K562 (cell line): ENCODE results near the gene C5AR2. TPM values are rescaled to one million over a fixed set of nuclear protein-coding genes. Genes with fewer than 3 reads are reported as not detected.

ENCODE experiments used
- ARNT ChIP-seq, 2 experiments: fragments of 450-650 bp; IDR thresholded peaks; 2 replicates each; pipeline ENCODE4 v1.6.1; 2016; ENCODE audit warnings: mild to moderate bottlenecking in 1 of 2
- DDX20 ChIP-seq: fragments of 450-650 bp; IDR thresholded peaks from 2 replicates; pipeline ENCODE4 v1.6.1; 2016; ENCODE audit warnings: missing genetic modification characterization, low read depth, mild to moderate bottlenecking, missing compliant biosample characterization, moderate library complexity
- FOXJ2 ChIP-seq: fragments of 200-800 bp; sonication (Bioruptor generic); IDR thresholded peaks from 2 replicates; pipeline ENCODE4 v1.6.1; 2016; ENCODE audit warnings: missing genetic modification characterization, missing compliant biosample characterization
- FOXK2 ChIP-seq, 2 experiments: fragments of 450-650 bp; IDR thresholded peaks in 1 of 2; conservative IDR thresholded peaks in 1 of 2; 2 replicates each; pipeline ENCODE4 v1.6.1; 2016; ENCODE audit warnings: low read depth in 2 of 2, mild to moderate bottlenecking in 1 of 2
- HDAC1 ChIP-seq, 2 experiments: fragments of 450-650 bp; IDR thresholded peaks; 2 replicates each; pipeline ENCODE4 v1.6.1; 2016 to 2017; ENCODE audit warnings: inconsistent platforms in 1 of 2, mild to moderate bottlenecking in 1 of 2, moderate library complexity in 1 of 2
- MCM5 ChIP-seq: fragments of 450-650 bp; IDR thresholded peaks from 2 replicates; pipeline ENCODE4 v1.6.1; 2016; ENCODE audit warnings: low read depth
- NFIX ChIP-seq: fragments of 250-450 bp; sonication (Bioruptor Pico); IDR thresholded peaks from 2 replicates; pipeline ENCODE4 v1.4.0; 2020; ENCODE audit warnings: low read depth, mild to moderate bottlenecking, moderate library complexity
- PHB2 ChIP-seq: fragments of 450-650 bp; IDR thresholded peaks from 2 replicates; pipeline ENCODE4 v1.6.1; 2017; ENCODE audit warnings: low read depth
- PURB ChIP-seq: sonication (generic); formaldehyde crosslinking; IDR thresholded peaks from 2 replicates; pipeline ENCODE4 v1.9.0; 2021; ENCODE audit warnings: low read depth, mild to moderate bottlenecking, missing genetic modification reagents
- RBM34 ChIP-seq: fragments of 200-400 bp; formaldehyde crosslinking; IDR thresholded peaks from 2 replicates; pipeline ENCODE4 v1.6.1; 2018; ENCODE audit warnings: low read length, borderline replicate concordance; ENCODE audit not compliant: insufficient read depth
- SMAD3 ChIP-seq: fragments of 450-650 bp; formaldehyde crosslinking; conservative IDR thresholded peaks from 2 replicates; pipeline ENCODE4 v1.4.0; 2020; ENCODE audit warnings: mild to moderate bottlenecking
- SMC3 ChIP-seq: conservative IDR thresholded peaks from 2 replicates; pipeline ENCODE4 v1.6.1; 2011; ENCODE audit warnings: low read depth, low read length, improper control_type of control experiment; ENCODE audit not compliant: insufficient read depth
- SUPT5H ChIP-seq: fragments of 450-650 bp; IDR thresholded peaks from 2 replicates; pipeline ENCODE4 v1.6.1; 2016
- TCF3 ChIP-seq: sonication (generic); formaldehyde crosslinking; IDR thresholded peaks from 2 replicates; pipeline ENCODE4 v1.4.0; 2020; ENCODE audit warnings: mild to moderate bottlenecking, missing genetic modification reagents
- THRAP3 ChIP-seq: fragments of 450-650 bp; IDR thresholded peaks from 2 replicates; pipeline ENCODE4 v1.6.1; 2016; ENCODE audit warnings: mild to moderate bottlenecking, inconsistent platforms, borderline replicate concordance
- ZNF263 ChIP-seq: sonication (generic); formaldehyde crosslinking; IDR thresholded peaks from 2 replicates; pipeline ENCODE4 v1.8.0; 2022; ENCODE audit warnings: mild to moderate bottlenecking, missing genetic modification reagents, borderline replicate concordance
- ZNF79 ChIP-seq: fragments of 250-450 bp; sonication (Bioruptor Pico); IDR thresholded peaks from 2 replicates; pipeline ENCODE4 v1.4.0; 2020; ENCODE audit warnings: low read depth, mild to moderate bottlenecking, moderate library complexity
- polyA plus RNA-seq, 8 experiments: library from polyadenylated mRNA; depleted of rRNA in 4 of 8; stranded (reverse) in 5 of 8; unstranded in 3 of 8; fragments of >200 nt; fragmentation: Nextera tagmentation in 2 of 8; fragmentation: Illumina TruSeq in 1 of 8; extraction: Ambion mirVana in 2 of 8; extraction: Trizol in 1 of 8; gene quantifications; 2 replicates each; pipeline versions ENCODE4 v1.2.1 to v1.2.3, GENCODE V29; 2011 to 2014; ENCODE audit warnings: inconsistent platforms in 1 of 8, missing spikeins in 1 of 8
- total RNA-seq, 7 experiments: library from RNA; depleted of rRNA in 6 of 7; stranded (reverse); fragments of >200 nt in 6 of 7; fragmentation: Illumina TruSeq in 2 of 7; extraction: Trizol in 2 of 7; gene quantifications; 2 replicates each; pipeline versions ENCODE4 v1.2.1 to v1.2.3, GENCODE V29; 2011 to 2021; ENCODE audit warnings: low replicate concordance in 1 of 7
- TF ChIP-seq, protein P1 (sequence below): IDR thresholded peaks from 2 replicates; pipeline ENCODE4 v1.6.1; 2014; ENCODE audit warnings: antibody characterized with exemption
- TF ChIP-seq, protein P2 (sequence below): fragments of 250-450 bp; sonication (Bioruptor Pico); IDR thresholded peaks from 2 replicates; pipeline ENCODE4 v1.8.0; 2022; ENCODE audit warnings: moderate library complexity, mild to moderate bottlenecking, inconsistent platforms
- TF ChIP-seq, protein P3 (sequence below): fragments of 250-450 bp; sonication (Bioruptor Pico); IDR thresholded peaks from 2 replicates; pipeline ENCODE4 v1.8.0; 2021; ENCODE audit warnings: moderate library complexity, mild to moderate bottlenecking, inconsistent platforms
- TF ChIP-seq, protein P4 (sequence below), 2 experiments: IDR thresholded peaks; 2 replicates each; pipeline ENCODE4 v1.6.1; 2011; ENCODE audit warnings: borderline replicate concordance in 1 of 2, control low read depth in 1 of 2, low read depth in 1 of 2, low read length in 1 of 2, mild to moderate bottlenecking in 1 of 2, mixed read lengths in 1 of 2, moderate library complexity in 1 of 2; ENCODE audit not compliant: insufficient read depth in 1 of 2, insufficient read length in 1 of 2, poor library complexity in 1 of 2, severe bottlenecking in 1 of 2; ENCODE audit errors: extremely low read depth in 1 of 2
- TF ChIP-seq, protein P5 (sequence below): sonication (generic); formaldehyde crosslinking; IDR thresholded peaks from 2 replicates; pipeline ENCODE4 v1.8.0; 2022; ENCODE audit warnings: mild to moderate bottlenecking, missing genetic modification reagents

C5AR2 gene
- total and polyA plus RNA-seq, 9 of the 15 experiments (the other 6 are each of a cell fraction or from before 2014, with no cell fraction given) = 0.01 to 1.1 (median 0.13) TPM

DNA sequence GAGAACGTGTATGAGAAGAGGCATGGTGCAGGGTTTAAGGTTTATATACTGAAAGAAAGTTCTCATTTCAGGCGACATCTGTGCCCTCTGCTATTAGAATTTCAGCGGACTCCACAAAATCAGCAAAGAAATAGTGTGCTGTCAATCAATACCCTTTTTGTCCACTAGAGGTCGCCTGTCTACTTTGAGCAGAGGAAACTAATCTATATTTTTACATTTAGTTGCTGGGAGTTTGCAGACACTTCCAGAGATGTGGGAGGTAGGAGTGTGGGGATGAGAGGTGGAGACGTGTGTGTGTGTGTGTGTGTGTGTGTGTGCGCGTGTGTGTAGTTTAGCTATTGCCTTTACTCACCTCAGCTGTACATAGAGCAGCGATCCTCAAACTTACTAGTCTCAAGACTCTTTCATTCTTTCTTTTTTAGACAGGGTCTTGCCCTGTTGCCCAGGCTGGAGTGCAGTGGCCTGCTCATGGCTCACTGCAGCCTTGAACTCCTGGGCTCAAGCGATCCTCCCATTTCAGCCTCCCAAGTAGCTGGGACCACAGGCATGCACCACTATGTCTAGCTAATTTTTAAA, 47.6 kb upstream of the C5AR2 start (continued):
- TF ChIP-seq, protein P1, sequence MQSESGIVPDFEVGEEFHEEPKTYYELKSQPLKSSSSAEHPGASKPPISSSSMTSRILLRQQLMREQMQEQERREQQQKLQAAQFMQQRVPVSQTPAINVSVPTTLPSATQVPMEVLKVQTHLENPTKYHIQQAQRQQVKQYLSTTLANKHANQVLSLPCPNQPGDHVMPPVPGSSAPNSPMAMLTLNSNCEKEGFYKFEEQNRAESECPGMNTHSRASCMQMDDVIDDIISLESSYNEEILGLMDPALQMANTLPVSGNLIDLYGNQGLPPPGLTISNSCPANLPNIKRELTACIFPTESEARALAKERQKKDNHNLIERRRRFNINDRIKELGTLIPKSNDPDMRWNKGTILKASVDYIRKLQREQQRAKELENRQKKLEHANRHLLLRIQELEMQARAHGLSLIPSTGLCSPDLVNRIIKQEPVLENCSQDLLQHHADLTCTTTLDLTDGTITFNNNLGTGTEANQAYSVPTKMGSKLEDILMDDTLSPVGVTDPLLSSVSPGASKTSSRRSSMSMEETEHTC = no peak
- TF ChIP-seq, protein P2, sequence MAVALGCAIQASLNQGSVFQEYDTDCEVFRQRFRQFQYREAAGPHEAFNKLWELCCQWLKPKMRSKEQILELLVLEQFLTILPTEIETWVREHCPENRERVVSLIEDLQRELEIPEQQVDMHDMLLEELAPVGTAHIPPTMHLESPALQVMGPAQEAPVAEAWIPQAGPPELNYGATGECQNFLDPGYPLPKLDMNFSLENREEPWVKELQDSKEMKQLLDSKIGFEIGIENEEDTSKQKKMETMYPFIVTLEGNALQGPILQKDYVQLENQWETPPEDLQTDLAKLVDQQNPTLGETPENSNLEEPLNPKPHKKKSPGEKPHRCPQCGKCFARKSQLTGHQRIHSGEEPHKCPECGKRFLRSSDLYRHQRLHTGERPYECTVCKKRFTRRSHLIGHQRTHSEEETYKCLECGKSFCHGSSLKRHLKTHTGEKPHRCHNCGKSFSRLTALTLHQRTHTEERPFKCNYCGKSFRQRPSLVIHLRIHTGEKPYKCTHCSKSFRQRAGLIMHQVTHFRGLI (CRISPR knock-in tag) = no peak
- no peak for TF ChIP-seq MCM5
- TF ChIP-seq TCF3 = no peak
- no peak for TF ChIP-seq ZNF263 (CRISPR knock-in tag)
- peak; percentile 11; the same call in 1 of the 2 replicates for TF ChIP-seq SUPT5H
- TF ChIP-seq ZNF79 = no peak
- no peak for TF ChIP-seq SMAD3 (CRISPR knock-in tag)
- peak in 1 of 2 experiments; percentile 13; a peak in 1 of 4 replicates for TF ChIP-seq FOXK2 (conservative IDR thresholded peaks at IDR 0.05 in 1 of 2, IDR thresholded peaks at IDR 0.05 in 1 of 2; ENCODE audit: low read depth in 2 of 2)
- TF ChIP-seq RBM34 = no peak
- TF ChIP-seq HDAC1 (IDR thresholded peaks at IDR 0.05) = peak in 1 of 2 experiments; percentile 30; a peak in 1 of 4 replicates
- TF ChIP-seq SMC3 = peak; percentile 49; the same call in 1 of the 2 replicates
- TF ChIP-seq PHB2 = no peak
- TF ChIP-seq, protein P3, sequence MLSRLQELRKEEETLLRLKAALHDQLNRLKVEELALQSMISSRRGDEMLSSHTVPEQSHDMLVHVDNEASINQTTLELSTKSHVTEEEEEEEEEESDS = no peak
- no peak for TF ChIP-seq DDX20 (tag)
- no peak for TF ChIP-seq NFIX
- TF ChIP-seq FOXJ2 (tag) = no peak
- 0 out of 2 replicates have a peak, but pooled peaks have one; percentile 40 for TF ChIP-seq THRAP3
- no peak for TF ChIP-seq PURB (CRISPR knock-in tag)
- TF ChIP-seq, protein P4, sequence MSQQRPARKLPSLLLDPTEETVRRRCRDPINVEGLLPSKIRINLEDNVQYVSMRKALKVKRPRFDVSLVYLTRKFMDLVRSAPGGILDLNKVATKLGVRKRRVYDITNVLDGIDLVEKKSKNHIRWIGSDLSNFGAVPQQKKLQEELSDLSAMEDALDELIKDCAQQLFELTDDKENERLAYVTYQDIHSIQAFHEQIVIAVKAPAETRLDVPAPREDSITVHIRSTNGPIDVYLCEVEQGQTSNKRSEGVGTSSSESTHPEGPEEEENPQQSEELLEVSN (IDR thresholded peaks at IDR 0.05; ENCODE audit: borderline replicate concordance in 1 of 2, extremely low read depth in 1 of 2, insufficient read depth in 1 of 2, insufficient read length in 1 of 2, low read depth in 1 of 2, low read length in 1 of 2, poor library complexity in 1 of 2, severe bottlenecking in 1 of 2) = no peak
- TF ChIP-seq, protein P5, sequence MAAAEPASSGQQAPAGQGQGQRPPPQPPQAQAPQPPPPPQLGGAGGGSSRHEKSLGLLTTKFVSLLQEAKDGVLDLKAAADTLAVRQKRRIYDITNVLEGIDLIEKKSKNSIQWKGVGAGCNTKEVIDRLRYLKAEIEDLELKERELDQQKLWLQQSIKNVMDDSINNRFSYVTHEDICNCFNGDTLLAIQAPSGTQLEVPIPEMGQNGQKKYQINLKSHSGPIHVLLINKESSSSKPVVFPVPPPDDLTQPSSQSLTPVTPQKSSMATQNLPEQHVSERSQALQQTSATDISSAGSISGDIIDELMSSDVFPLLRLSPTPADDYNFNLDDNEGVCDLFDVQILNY = no peak
- TF ChIP-seq ARNT (IDR thresholded peaks at IDR 0.05) = no peak
